IPS-15b (cell line): Measurements from ENCODE around the gene ZC3H6.
"Not testable (repeated sequence)": the region's sequence is repeated elsewhere in the genome, so short reads cannot be mapped to it uniquely, and the experiment has no call there.

Experiments used
- H3K27me3 ChIP-seq: one replicate; pipeline ENCODE4 v1.6.1; 2013; ENCODE audit warnings: low read length; ENCODE audit not compliant: control insufficient read depth, insufficient read depth
- H3K36me3 ChIP-seq: one replicate; pipeline ENCODE4 v1.6.1; 2013; ENCODE audit warnings: low read length; ENCODE audit not compliant: control insufficient read depth, insufficient read depth
- H3K4me1 ChIP-seq: one replicate; pipeline ENCODE4 v1.6.1; 2013; ENCODE audit warnings: mild to moderate bottlenecking, low read length; ENCODE audit not compliant: control insufficient read depth, insufficient read depth
- H3K4me3 ChIP-seq: one replicate; pipeline ENCODE4 v1.5.1; 2013; ENCODE audit warnings: low read depth, low read length
- H3K9ac ChIP-seq: one replicate; pipeline ENCODE4 v1.6.1; 2013; ENCODE audit warnings: low read depth, mild to moderate bottlenecking, low read length
- H3K9me3 ChIP-seq: one replicate; pipeline ENCODE4 v1.6.1; 2013; ENCODE audit warnings: mild to moderate bottlenecking, low read length; ENCODE audit not compliant: control insufficient read depth, insufficient read depth

Gene ZC3H6

DNA sequence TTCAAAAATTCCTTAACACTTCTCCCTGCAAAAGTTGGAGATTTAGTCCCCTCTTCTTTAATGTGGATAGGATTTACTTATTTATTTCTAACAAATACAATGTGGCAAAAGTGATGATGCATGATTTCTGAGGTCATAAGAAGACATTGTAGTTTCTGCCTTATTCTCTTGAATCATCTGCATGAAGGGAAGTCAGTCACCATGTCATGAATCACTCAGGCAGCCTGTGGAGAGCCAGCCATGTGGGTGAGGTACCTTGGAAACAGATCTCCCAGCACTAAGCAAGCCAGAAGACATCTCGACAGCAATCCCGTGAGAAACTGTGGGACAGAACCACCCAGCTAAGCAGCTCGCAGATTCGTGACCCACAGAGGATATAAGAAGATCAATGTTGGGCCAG, 17.8 kb upstream of the ZC3H6 start:
- Histone ChIP-seq H3K9ac (no peak overlapping the region), H3K27me3 (no peaks in the 10 kb centered on the region), H3K4me3 (no peak overlapping the region), H3K4me1 (peaks cover 14% of the 10 kb centered on the region), H3K36me3 (no peaks in the 10 kb centered on the region), H3K9me3 (no peaks in the 10 kb centered on the region)

DNA sequence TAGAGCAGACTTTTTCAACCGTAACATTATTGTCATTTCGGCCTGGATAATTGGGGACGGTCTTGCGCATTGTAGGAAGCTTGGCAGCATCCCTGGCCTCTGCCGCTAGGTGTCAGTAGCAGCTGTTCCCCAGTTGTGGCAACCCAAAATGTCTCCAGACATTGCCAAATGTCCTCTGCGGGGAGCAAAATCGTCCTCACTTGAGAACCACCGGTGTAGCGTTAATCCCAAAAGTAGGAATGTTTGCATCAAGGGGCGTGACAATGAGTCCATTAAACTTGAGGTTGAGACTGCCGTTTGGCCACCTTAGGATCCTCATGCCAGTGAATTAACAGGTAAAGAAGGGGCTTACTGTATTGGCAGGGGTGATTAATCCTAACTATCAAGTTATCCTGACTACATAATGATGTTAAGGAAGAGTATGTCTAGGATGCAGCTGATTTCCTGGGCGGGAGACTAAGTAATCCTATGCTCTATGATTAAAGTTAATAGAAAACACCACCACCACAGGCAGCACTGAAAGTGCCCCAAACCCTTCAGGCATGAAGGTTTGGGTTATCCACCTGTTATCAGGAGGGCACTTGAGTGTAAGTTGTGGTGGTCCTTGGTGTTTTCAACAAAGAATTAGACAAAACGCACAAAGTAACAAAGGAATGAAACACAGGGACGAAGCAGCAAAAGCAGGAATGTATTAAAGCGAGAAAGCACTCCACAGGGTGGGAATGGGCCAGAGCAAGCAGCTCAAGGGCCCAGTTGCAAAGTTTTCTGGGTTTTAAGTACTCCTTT, 15.7 kb upstream of the ZC3H6 start:
- Histone ChIP-seq H3K4me3 (peak overlapping the region; percentile 9), H3K9ac (no peak overlapping the region), H3K4me1 (peaks cover 14% of the 10 kb centered on the region)

DNA sequence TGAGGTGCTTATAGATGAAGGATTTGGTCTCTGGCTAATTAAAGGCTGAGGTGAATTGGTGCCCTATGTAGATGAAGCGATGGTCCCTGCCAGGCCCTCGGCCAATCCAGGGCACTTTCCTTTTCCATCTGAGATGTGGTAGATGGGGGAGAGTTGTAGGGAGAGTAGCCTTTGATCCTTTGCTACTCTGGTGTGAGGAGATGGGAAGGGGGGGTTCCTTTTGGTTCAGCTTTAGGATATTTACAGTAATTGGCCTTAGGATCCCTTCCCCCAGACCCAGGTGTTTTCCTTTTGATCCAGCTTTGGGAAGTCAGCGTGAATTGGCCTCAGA, 15.1 kb upstream of the ZC3H6 start:
- Histone ChIP-seq H3K9me3 (no peaks in the 10 kb centered on the region), H3K36me3 (no peaks in the 10 kb centered on the region), H3K9ac (no peak overlapping the region), H3K4me3 (no peak overlapping the region), H3K4me1 (peaks cover 14% of the 10 kb centered on the region), H3K27me3 (no peaks in the 10 kb centered on the region)

More for the DNA sequence above, 15.7 kb upstream of the ZC3H6 start:
- Histone ChIP-seq H3K36me3 (no peaks in the 10 kb centered on the region), H3K9me3 (no peaks in the 10 kb centered on the region), H3K27me3 (no peaks in the 10 kb centered on the region)

DNA sequence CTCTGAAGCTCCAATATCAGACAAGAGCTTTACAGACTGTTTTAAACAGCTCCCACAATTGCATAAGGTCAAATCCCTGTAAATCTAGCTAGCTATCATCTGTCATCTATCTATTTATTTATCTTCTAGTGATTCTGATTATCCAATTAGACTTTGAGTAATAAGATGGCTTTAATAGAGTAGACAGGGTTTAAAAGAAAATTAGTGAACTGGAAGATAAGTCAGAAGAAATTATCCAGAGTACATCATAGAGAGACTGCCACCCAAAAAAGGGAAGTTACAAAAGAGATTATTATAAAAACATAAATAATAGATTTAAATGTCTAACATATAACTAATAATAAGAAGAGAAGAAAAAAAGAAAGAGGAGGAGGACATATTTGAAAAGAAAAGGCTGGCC, 12.5 kb upstream of the ZC3H6 start:
- Histone ChIP-seq H3K4me1 (peaks cover 14% of the 10 kb centered on the region), H3K9me3 (no peaks in the 10 kb centered on the region), H3K9ac (no peak overlapping the region), H3K4me3 (no peak overlapping the region), H3K27me3 (no peaks in the 10 kb centered on the region), H3K36me3 (no peaks in the 10 kb centered on the region)

DNA sequence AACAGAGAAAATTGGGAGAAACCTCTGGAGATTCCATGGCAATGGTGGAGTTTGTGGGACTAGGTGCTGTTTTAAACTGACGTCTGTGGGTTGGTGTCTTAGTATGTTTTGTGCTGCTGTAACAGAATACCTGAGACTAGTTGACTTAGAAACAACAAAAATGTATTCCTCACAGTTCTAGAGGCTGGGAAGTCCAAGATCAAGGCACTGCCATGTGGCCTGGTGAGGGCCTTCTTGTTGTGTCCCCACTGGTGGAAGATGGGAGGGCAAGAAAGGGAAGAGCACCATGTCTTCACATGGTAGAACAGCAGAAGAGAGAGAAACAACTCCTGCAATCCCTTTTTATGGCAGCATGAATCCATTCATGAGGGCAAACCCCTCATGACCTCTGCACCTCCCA, 6.8 kb upstream of the ZC3H6 start:
- Histone ChIP-seq H3K36me3 (no peaks in the 10 kb centered on the region), H3K4me1 (peaks cover 4% of the 10 kb centered on the region), H3K4me3 (no peak overlapping the region), H3K9me3 (no peaks in the 10 kb centered on the region), H3K9ac (no peak overlapping the region), H3K27me3 (no peaks in the 10 kb centered on the region)

DNA sequence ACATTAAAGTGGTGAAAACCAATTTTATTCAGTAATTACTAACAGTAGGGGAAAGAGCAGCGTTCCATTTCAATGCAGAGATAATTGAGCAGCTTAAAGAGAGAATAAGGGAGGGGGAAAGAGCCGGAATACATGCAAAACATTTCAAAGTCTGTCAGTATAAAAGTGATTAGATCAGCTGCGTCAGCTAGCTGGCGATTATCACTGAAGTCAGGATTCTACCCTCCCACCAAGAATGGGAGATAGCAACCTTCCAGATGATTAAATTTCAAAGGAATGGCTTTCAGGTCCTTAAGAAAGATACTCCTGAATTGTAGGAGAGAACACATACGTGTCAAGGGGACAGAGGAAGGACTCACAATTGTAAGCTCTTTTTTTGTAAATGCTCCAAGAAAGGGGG, 2.7 kb upstream of the ZC3H6 start:
- H3K36me3 ChIP-seq, result no peaks in the 10 kb centered on the region
- no peak overlapping the region for H3K4me3 ChIP-seq
- no peaks in the 10 kb centered on the region for H3K27me3 ChIP-seq
- H3K9me3 ChIP-seq, result no peaks in the 10 kb centered on the region
- H3K9ac ChIP-seq, result no peak overlapping the region
- H3K4me1 ChIP-seq, result peaks cover 6% of the 10 kb centered on the region

DNA sequence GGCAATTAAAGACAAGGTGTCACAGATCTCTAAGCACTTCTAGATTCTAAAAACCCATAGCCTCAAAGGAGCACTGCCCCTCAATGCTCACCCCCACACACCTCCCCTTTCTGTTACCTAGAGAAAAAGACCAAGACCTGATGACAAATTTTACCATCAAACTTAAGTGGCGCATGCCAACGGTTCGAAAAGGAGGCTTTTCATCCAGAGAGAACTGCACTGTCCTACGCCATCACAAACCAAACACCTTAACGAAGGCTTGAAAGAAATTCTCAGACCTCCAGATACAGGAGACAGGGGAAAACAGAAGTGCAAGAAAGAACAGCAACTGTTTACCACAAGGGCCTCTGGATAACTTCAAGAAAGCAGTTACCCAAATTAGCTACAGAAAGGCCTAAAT, 2.0 kb upstream of the ZC3H6 start:
- H3K4me3 ChIP-seq, result no peak overlapping the region
- no peaks in the 10 kb centered on the region for H3K36me3 ChIP-seq
- H3K9me3 ChIP-seq, result no peaks in the 10 kb centered on the region
- peaks cover 6% of the 10 kb centered on the region for H3K4me1 ChIP-seq
- no peaks in the 10 kb centered on the region for H3K27me3 ChIP-seq
- no peak overlapping the region for H3K9ac ChIP-seq

DNA sequence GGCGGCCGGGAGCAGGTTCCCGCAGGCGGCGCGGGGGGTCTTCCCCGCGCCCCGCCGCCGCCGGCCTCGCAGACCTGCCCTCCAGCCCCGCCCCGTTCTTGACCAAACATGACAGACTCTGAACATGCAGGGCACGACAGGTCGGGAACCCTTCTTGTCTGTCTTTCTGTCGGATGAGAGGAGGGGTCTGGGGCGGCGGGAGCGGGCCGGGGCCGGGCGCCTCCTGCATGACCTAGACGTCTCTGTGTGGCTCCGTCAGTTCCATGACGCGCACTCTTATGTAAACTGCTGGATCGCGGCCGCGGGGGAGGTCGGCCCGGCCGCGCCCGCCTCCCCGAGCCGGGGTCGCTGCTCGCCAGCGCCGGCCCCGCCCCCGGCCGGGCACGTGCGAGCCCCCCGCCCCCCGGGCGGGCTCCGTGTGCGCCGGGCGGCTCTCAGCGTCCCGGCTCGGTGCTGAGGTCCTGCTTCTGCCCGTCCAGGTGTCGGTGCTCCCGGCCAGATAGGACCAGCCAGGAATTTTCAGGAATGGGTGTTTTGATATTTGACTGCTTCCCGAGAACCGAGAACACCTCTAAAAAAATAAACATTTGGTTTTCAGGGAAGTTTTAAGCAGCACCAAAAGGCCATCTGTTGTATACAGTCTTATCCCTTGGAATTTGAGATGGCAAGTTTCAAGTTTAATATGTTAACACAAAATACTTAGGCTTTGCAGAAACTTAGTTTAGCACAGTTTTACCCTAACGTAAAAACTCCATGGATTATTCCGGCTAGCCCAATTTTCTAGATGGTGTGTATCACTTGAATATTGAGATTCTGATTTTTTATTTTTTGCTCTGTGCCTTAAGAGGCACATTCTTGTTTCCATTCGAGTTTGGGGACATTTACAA, 733 bp downstream of the ZC3H6 start:
- Histone ChIP-seq H3K9me3 (no peaks in the 10 kb centered on the region), H3K4me1 (peaks cover 6% of the 10 kb centered on the region), H3K9ac (peak overlapping the region; percentile 97), H3K27me3 (no peaks in the 10 kb centered on the region), H3K36me3 (no peaks in the 10 kb centered on the region), H3K4me3 (peak overlapping the region; percentile 92)

DNA sequence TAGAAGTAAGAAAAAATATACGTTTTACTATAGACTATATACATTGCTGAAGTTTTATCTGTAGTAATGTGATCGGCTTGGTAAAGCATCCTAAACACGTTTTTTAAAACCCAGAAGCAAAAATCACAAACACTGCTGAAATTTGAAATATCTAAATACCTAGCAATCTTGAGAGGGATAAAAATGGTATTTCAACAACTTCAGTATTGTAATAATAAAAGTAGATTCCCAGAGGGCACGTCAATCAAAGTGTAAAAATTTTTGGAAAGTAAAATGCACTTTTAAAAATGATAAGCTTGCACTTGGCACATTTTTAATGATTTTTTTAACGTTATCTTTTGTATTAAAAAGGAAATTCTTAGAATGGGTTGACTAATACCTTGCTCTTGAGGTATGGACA, 1.6 kb downstream of the ZC3H6 start:
- H3K27me3 ChIP-seq, result no peaks in the 10 kb centered on the region
- peak overlapping the region; percentile 92 for H3K4me3 ChIP-seq
- no peak overlapping the region for H3K9ac ChIP-seq

DNA sequence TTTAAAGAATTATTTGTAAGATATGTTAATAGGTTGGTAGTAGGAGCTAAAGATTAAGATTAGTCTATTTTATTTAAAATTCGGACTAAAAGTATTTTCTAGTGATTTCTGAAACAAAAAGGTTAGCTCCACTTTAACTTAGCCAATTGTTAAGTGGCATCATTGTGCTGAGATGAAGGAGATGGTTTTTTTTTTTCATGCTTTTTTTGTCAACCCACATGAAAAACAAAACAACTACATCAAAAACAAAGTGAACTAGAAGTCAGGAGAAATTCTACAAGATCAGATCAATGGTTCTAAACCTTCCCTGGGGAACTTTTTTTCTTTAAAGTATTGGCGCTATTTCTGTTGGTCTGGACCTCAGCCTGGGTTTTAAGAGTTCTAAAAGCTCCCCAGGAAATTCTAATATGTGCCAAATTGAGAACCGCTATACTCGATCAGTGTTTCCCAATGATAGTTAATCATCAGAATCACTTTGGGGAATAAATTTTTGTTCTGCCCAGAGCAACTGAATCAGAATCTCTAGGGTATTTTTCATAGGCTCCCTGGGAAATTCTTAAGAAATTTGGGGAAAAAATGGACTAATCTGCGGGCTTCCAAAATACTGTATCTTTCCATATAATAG, 2.3 kb downstream of the ZC3H6 start:
- Histone ChIP-seq H3K4me3 (no peak overlapping the region), H3K9ac (no peak overlapping the region)

More for the DNA sequence above, 1.6 kb downstream of the ZC3H6 start:
- H3K4me1 ChIP-seq, result peaks cover 6% of the 10 kb centered on the region
- H3K36me3 ChIP-seq, result no peaks in the 10 kb centered on the region
- H3K9me3 ChIP-seq, result no peaks in the 10 kb centered on the region

DNA sequence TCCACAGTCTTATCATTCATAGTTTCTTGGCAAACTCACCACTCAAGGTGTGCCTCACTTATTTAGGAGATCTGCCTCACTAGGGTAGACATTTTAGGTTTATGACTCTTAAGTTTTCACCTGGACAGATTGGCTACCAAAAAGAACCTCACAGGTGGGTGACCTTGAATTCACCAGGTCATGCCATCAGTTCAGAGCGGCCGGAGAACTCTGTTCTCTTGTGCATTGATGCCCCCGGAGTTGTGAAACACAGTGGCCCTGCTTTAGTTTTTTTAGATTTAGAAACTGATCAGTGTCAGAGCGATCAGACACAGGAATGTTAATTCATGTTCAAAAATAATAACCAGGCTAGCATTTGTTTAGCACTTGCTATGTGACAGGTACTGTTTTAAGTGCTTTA, 6.7 kb downstream of the ZC3H6 start:
- H3K27me3 ChIP-seq, H3K4me1 ChIP-seq, H3K9ac ChIP-seq, H3K9me3 ChIP-seq, H3K36me3 ChIP-seq, H3K4me3 ChIP-seq: not testable (repeated sequence)

More for the DNA sequence above, 2.3 kb downstream of the ZC3H6 start:
- H3K36me3 ChIP-seq, result no peaks in the 10 kb centered on the region
- peaks cover 6% of the 10 kb centered on the region for H3K4me1 ChIP-seq
- H3K9me3 ChIP-seq, result no peaks in the 10 kb centered on the region
- H3K27me3 ChIP-seq, result no peaks in the 10 kb centered on the region
